ENCODE data around the gene RIMS4.

- no peak for TF ChIP-seq CHD2 (IDR thresholded peaks at IDR 0.05; ENCODE audit: low read depth, low read length)
- TF ChIP-seq SRSF9 (IDR thresholded peaks at IDR 0.05; ENCODE audit: borderline replicate concordance, low read depth, low read length): no peak
- no peak for TF ChIP-seq HMGXB4 (CRISPR knock-in tag; IDR thresholded peaks at IDR 0.05)
- no peak for TF ChIP-seq RAD51 (IDR thresholded peaks at IDR 0.05; ENCODE audit: borderline replicate concordance, low read depth)
- TF ChIP-seq REST (IDR thresholded peaks at IDR 0.05; ENCODE audit: borderline replicate concordance): no peak
- no peak for TF ChIP-seq REST (CRISPR knock-in tag; IDR thresholded peaks at IDR 0.05; ENCODE audit: low read depth)
- no peak for TF ChIP-seq JUNB (CRISPR knock-in tag; conservative IDR thresholded peaks at IDR 0.05)
- no peak for TF ChIP-seq PHTF2 (CRISPR knock-in tag; IDR thresholded peaks at IDR 0.05)
- no peak for TF ChIP-seq ZNF121 (CRISPR knock-in tag; conservative IDR thresholded peaks at IDR 0.05)
These were observed 107.0 kb downstream of the RIMS4 start for GRCh38 chr20:44703183-44703925.
